Measurements from ENCODE around the gene MAP3K6.

Gene MAP3K6

GRCh38 chr1:27405074-27405473 lies 38.3 kb upstream of the MAP3K6 start:
- Histone ChIP-seq H3K27me3 (no peaks in the 10 kb centered on the region), H3K4me1 (peaks cover 0 to 68% (median 42%) of the 10 kb centered on the region in 4 donors), H3K4me3 (no peak overlapping the region), H3K27ac (peak overlapping the region; percentile 76 to 78), H3K36me3 (peaks cover 32 to 42% (median 39%) of the 10 kb centered on the region in 3 donors), H3K9me3 (no peaks in the 10 kb centered on the region)
- peak in 1 of 2 donors; percentile 83 for DNase-seq
- intact Hi-C loops (cut with DNase I; ENCODE audit: low total_unique reads): no loop called here
- no peak for TF ChIP-seq CTCF (IDR thresholded peaks at IDR 0.05)

- intact Hi-C loops (cut with DNase I; ENCODE audit: low total_unique reads): loop anchor here (2.0 kb wide), 1 partner anchor 201 kb away; the partner anchor contains the start of gene AHDC1
These were observed 37.2 kb upstream of the MAP3K6 start for GRCh38 chr1:27403931-27404330.

GRCh38 chr1:27403065-27403726 lies 36.4 kb upstream of the MAP3K6 start:
- Histone ChIP-seq H3K27ac (peak overlapping the region; percentile 76 to 78), H3K4me1 (peaks cover 0 to 75% (median 42%) of the 10 kb centered on the region in 4 donors), H3K36me3 (peaks cover 19 to 25% (median 22%) of the 10 kb centered on the region in 3 donors), H3K27me3 (no peaks in the 10 kb centered on the region), H3K9me3 (no peaks in the 10 kb centered on the region), H3K4me3 (peak overlapping the region in 1 of 2 donors; percentile 23)
- DNase-seq: peak; percentile 83 to 91
- no peak for TF ChIP-seq CTCF (IDR thresholded peaks at IDR 0.05)
- intact Hi-C loops (cut with DNase I; ENCODE audit: low total_unique reads): loop anchor here (2.0 kb wide), 1 partner anchor 202 kb away; the partner anchor contains the start of gene AHDC1

More at GRCh38 chr1:27403931-27404330, 37.2 kb upstream of the MAP3K6 start:
- Histone ChIP-seq H3K27ac (peak overlapping the region; percentile 76 to 78), H3K27me3 (no peaks in the 10 kb centered on the region), H3K4me3 (no peak overlapping the region), H3K36me3 (peaks cover 24 to 32% (median 30%) of the 10 kb centered on the region in 3 donors), H3K9me3 (no peaks in the 10 kb centered on the region), H3K4me1 (peaks cover 0 to 75% (median 42%) of the 10 kb centered on the region in 4 donors)
- no peak for TF ChIP-seq CTCF (IDR thresholded peaks at IDR 0.05)
- DNase-seq: no peak

- no peaks in the 10 kb centered on the region for H3K27me3 ChIP-seq
- peak; percentile 78 for TF ChIP-seq CTCF (IDR thresholded peaks at IDR 0.05)
- peak overlapping the region; percentile 76 to 78 for H3K27ac ChIP-seq
- intact Hi-C loops (cut with DNase I; ENCODE audit: low total_unique reads): loop anchor here (2.0 kb wide), 1 partner anchor 202 kb away; the partner anchor contains the start of gene AHDC1
- H3K4me3 ChIP-seq: no peak overlapping the region
- H3K9me3 ChIP-seq: no peaks in the 10 kb centered on the region
- H3K4me1 ChIP-seq: peaks cover 0 to 74% (median 42%) of the 10 kb centered on the region in 4 donors
- peaks cover 11 to 16% (median 14%) of the 10 kb centered on the region in 3 donors for H3K36me3 ChIP-seq
- peak; percentile 90 to 94 for DNase-seq
These were observed 35.6 kb upstream of the MAP3K6 start for GRCh38 chr1:27402349-27402754.

- no peak for DNase-seq
- Histone ChIP-seq H3K27me3 (peaks cover 0 to 7% of the 10 kb centered on the region in 2 donors), H3K36me3 (peaks cover 0 to 4% (median 0%) of the 10 kb centered on the region in 3 donors), H3K4me1 (peaks cover 0 to 62% (median 38%) of the 10 kb centered on the region in 4 donors), H3K9me3 (no peaks in the 10 kb centered on the region), H3K27ac (no peak overlapping the region), H3K4me3 (no peak overlapping the region)
- intact Hi-C loops (cut with DNase I; ENCODE audit: low total_unique reads): no loop called here
- TF ChIP-seq CTCF (IDR thresholded peaks at IDR 0.05): no peak
These were observed 34.2 kb upstream of the MAP3K6 start for GRCh38 chr1:27400963-27401341.
